ENCODE results near the gene PKD1L1. TPM values are rescaled to one million over a fixed set of nuclear protein-coding genes. Genes with fewer than 3 reads are reported as not detected.
A peak's percentile ranks its signal among the peaks of the same experiment; 100 is the strongest.

PKD1L1 gene
- polyA plus RNA-seq, 1 of the 3 experiments (the other 2 are of a cell fraction) = 0.10 TPM

- H4K20me1 ChIP-seq (ENCODE audit: insufficient read depth) = no peaks in the 10 kb centered on the region
- peak overlapping the region; percentile 61; the same call in 1 of the 2 replicates for H3K9ac ChIP-seq
- CTCF ChIA-PET = interaction anchor here (1.1 kb wide), 1 partner anchor 31 kb away, joined by 3 read pairs; no protein-coding TSS in a partner anchor
- no peaks in the 10 kb centered on the region for H3K36me3 ChIP-seq (replicated peaks in 1 of 2; ENCODE audit: control insufficient read depth in 1 of 2, insufficient read depth in 2 of 2, low read length in 1 of 2)
- peaks cover 44% of the 10 kb centered on the region for H3F3A ChIP-seq (replicated peaks; ENCODE audit: insufficient read depth)
- H3K4me1 ChIP-seq (ENCODE audit: control insufficient read depth in 1 of 2, insufficient read depth in 2 of 2, low read depth in 1 of 2, low read length in 1 of 2) = peaks cover 10 to 37% of the 10 kb centered on the region in 2 experiments
- 98% methylated on average over 4 of the region's 4 CpGs for WGBS (ENCODE audit: low lambda C conversion rate)
- TF ChIP-seq NRF1 (IDR thresholded peaks at IDR 0.05; ENCODE audit: low read depth, low read length) (no peak), USF2 (IDR thresholded peaks at IDR 0.05; ENCODE audit: borderline replicate concordance, low read depth, low read length) (no peak), TCF12 (IDR thresholded peaks at IDR 0.05) (no peak), YY1 (IDR thresholded peaks at IDR 0.05; ENCODE audit: low read depth) (no peak), FOXM1 (IDR thresholded peaks at IDR 0.05; ENCODE audit: low read depth) (no peak), FOSL2 (IDR thresholded peaks at IDR 0.05; ENCODE audit: borderline replicate concordance, low read depth) (no peak), RXRA (IDR thresholded peaks at IDR 0.05; ENCODE audit: borderline replicate concordance, low read depth) (no peak), NFIC (IDR thresholded peaks at IDR 0.05; ENCODE audit: borderline replicate concordance) (no peak), CHD2 (IDR thresholded peaks at IDR 0.05; ENCODE audit: low read length, partially characterized antibody) (no peak), EZH2phosphoT487 (IDR thresholded peaks at IDR 0.05; ENCODE audit: borderline replicate concordance, low read depth) (no peak), SMC3 (IDR thresholded peaks at IDR 0.05; ENCODE audit: low read depth, low read length) (no peak), ZBTB33 (IDR thresholded peaks at IDR 0.05; ENCODE audit: borderline replicate concordance, low read depth) (no peak), REST (IDR thresholded peaks at IDR 0.05; ENCODE audit: low read depth, low read length) (no peak), SIN3A (IDR thresholded peaks at IDR 0.05; ENCODE audit: borderline replicate concordance, low read depth, low read length) (no peak), TEAD4 (IDR thresholded peaks at IDR 0.05; ENCODE audit: borderline replicate concordance, insufficient read depth) (no peak), RAD21 (IDR thresholded peaks at IDR 0.05; ENCODE audit: low read length) (no peak), FOXJ3 (CRISPR knock-in tag; IDR thresholded peaks at IDR 0.05) (no peak), IRF3 (IDR thresholded peaks at IDR 0.05; ENCODE audit: low read depth, low read length) (no peak), EP300 (IDR thresholded peaks at IDR 0.05; ENCODE audit: borderline replicate concordance in 1 of 2, low read depth in 1 of 2, low read length in 1 of 2) (no peak), MEF2A (IDR thresholded peaks at IDR 0.05; ENCODE audit: borderline replicate concordance, low read depth) (no peak)
- no peaks in the 10 kb centered on the region for H3K9me3 ChIP-seq
- POLR2A ChIA-PET = no interaction called here
- DNase-seq = no peak
- no peak overlapping the region for H3K4me2 ChIP-seq
- no peaks in the 10 kb centered on the region for H3K79me2 ChIP-seq (ENCODE audit: insufficient read depth)
- no peaks in the 10 kb centered on the region for H3K9me2 ChIP-seq
- H2AFZ ChIP-seq (ENCODE audit: low read depth) = no peak overlapping the region
- no peaks in the 10 kb centered on the region for H3K27me3 ChIP-seq (ENCODE audit: insufficient read depth)
- H3K4me3 ChIP-seq (ENCODE audit: low read depth in 2 of 2, low read length in 1 of 2) = no peak overlapping the region
- H3K27ac ChIP-seq (ENCODE audit: low read depth in 2 of 2, low read length in 1 of 2) = peak overlapping the region; percentile 89 to 99; a peak in 3 of 4 replicates
Measured at GRCh38 chr7:47788083-47788482, 160.2 kb downstream of the PKD1L1 start.

Data from SK-N-SH (cell line).